ENCODE data around the gene SEC61G.

The SEC61G gene

GRCh38 chr7:54758702-54759592, at the start of gene SEC61G:
TSS of gene SEC61G (minus strand) at chr7:54759211. CDS start at chr7:54757588, 1,623 bp downstream.
- peak; percentile 98 for DNase-seq

DNA sequence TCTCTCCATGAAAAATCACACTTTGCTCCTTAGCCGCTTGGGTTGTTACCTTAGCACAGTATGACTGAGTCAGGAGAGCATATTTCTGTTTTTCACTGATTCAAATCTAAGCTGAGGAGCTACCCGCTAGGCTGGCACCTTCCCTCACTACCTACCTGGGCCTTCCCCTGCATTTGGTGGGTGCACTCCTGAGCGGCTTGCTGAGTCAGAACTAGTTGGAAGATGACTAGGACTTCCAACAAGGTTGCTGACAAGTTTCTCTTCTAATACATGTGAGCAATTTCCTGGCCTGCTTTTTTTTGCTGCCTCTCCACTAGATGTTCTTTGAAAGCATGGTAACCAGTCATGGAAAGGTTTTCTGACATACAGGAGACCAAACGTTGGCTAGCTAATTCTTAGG, 43.8 kb upstream of the SEC61G start:
- DNase-seq, result no peak

GRCh38 chr7:54802114-54802513, 43.1 kb upstream of the SEC61G start:
- no peak for DNase-seq

DNA sequence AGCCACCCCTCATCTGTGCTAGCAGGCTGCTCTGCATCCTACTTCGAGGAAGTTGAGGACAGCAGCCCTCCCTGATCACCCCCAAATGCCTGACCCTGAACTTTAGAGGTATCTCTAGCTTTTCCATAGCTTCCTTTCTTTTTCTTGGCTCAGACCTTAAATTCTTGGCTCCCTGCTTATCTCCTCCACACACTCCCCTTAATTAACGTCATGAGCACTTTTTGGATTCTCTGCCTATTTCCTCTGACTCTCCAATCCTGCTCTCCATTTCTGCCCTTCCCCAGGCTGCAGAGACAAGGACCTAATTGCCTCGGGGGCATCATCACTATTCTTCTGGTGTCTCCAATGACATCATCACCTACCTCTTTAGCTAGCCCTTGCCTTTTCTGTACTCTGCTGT, 40.8 kb upstream of the SEC61G start:
- DNase-seq, result no peak

- DNase-seq, result no peak
Measured at GRCh38 chr7:54798530-54798929, 39.5 kb upstream of the SEC61G start.

- no peak for DNase-seq
Measured at GRCh38 chr7:54796853-54797252, 37.8 kb upstream of the SEC61G start.

DNA sequence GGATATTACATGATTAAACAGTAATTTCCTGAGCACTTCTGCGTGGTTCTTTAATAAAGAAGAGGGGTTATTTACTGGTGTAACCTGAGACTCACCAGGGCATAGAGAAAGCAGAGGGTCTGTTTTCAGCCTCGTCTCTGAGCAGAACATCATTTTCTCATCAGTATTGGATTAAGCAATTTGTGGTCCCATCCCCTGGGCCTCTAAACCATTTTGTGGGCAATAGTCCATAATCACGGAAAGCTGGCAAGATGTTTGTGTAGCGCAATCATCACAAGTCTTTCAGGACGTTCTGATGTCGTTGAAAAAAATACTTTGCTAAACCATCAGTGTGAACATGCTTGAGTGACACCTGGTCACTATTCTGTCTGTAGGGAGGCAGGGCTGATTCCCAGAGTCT, 37.1 kb upstream of the SEC61G start:
- no peak for DNase-seq

DNA sequence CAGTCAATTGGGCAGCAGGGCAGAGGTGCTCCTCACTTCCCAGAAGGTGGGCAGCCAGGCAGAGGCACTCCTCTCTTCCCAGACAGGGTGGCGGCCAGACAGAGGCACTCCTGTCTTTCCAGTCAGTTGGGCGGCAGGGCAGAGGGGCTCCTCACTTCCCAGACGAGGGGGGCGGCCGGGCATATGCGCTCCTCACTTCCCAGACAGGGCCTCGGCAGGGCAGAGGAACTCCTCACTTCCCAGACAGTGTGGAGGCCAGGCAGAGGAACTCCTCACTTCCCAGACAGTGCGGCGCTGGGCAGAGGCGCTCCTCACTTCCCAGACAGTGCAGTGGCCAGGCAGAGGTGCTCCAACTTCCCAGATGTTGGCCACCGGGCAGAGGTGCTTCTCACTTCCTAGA, 33.4 kb upstream of the SEC61G start:
- DNase-seq, result no peak

- DNase-seq, result no peak
Measured at GRCh38 chr7:54788664-54789063, 29.7 kb upstream of the SEC61G start.

DNA sequence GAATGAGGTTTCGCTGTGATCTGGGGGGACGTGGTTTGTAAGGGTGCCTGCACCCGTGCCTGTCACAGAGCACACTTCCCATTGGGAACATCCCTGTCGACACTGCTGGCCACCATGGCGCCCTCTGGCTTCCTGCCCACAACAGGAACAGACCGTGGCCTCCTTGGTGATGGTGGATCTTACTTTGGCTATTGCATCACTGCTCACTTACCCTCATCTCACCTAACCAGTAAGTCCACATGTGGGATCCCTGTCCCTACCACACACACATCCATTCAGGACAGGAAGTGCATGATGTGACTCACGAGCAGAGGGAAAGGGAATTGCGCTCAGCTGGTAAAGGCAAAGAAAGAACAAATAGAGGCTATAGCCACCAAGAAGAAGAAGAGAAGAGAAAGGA, 26.2 kb upstream of the SEC61G start:
- DNase-seq, result no peak

DNA sequence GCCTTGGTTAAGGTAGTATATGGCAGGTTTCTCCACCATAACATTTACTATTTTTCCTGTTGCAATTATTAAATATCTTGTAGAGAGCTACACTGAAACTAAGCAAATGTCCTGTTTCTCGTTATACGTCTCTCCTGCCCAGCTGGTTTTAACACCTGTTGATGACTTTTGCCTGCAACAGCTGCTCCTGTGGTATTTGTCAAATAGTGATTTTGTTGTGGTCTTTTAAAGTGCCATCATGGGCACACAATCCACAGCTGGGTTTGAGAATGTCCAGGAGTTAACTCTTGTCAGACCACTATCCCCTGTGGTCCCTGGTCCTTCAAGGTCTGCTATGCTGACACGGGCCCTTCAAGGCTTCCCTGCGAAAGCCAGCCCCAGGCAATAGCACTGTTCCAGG, 24.9 kb upstream of the SEC61G start:
- DNase-seq, result no peak

GRCh38 chr7:54782829-54783228, 23.8 kb upstream of the SEC61G start:
- DNase-seq, result no peak

DNA sequence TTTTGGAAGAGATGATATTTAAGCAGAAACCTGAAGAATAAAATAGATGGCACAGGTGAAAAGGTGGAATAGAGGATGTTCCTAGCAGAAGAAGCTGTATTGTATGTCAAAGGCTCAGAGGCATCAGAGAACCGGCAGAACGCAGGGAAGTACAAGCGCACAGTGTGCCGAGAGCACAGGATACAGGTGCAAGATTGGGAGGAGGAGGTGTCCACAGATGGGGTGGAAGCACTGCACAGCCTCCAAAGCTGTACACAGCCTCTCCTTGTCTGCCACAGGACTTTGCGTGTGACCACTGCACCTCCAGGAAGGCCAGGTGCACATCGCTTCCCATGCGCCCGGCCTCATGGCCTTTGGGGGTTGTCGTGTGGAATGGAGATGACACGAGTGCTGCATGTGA, 23.3 kb upstream of the SEC61G start:
- DNase-seq, result no peak

GRCh38 chr7:54781134-54781920, 22.3 kb upstream of the SEC61G start:
- no peak for DNase-seq

GRCh38 chr7:54780490-54780889, 21.5 kb upstream of the SEC61G start:
- no peak for DNase-seq

DNA sequence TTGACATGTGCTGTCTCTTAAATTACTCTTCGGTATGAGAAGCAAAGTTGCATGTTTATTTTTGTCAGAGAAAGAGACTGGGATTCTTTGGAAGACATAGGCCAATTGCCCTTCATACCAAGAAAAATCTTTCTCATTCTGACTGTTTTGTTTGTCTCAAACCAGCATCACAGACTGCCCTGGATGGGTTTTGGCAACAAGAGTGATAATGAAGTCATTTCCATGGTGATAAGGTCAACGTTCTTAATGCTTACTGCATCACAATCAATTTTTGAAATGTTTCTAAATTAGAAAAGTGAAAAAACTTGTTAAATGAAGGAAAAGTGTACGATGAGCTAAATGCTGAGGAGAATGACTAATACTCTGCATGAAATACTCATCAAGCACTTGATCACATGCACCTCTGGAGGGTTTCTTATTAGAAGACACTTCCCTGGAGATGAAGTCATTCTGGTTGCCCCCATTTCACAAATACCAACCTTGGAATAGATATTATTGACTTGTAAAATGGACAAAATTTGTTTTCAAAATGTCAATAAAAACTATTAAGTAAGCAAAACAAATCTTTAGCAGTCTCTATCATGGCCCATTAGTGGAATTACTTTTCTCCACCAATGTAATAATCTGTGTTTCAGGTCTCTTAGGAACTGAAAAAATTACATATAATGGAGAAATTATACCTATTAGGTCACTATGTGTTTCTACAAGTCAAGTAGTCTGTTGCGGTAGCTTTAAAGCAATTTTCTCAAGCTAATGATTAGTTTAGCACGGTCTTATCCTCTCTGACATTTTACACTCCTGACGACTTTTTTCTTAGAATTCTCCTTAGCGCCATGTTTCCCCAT, 19.9 kb upstream of the SEC61G start:
- no peak for DNase-seq

DNA sequence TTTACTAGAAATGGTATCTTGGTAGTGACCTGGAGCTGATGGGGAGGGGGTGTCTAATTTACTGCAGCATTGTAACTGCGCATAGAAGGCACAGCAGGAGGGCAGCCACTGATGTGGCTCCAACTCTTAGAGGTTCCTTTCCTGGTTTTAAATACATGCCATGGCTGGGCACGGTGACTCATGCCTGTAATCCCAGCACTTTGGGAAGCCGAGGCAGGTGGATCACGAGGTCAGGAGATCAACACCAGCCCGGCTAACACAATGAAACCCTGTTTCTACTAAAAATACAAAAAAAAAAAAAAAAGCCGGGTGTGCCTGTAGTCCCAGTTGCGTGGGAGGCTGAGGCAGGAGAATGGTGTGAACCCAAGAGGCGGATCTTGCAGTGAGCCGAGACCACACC, 19.2 kb upstream of the SEC61G start:
- no peak for DNase-seq

- DNase-seq, result no peak
Measured at GRCh38 chr7:54774785-54775740, 16.1 kb upstream of the SEC61G start.

GRCh38 chr7:54773472-54774399, 14.7 kb upstream of the SEC61G start:
- peak; percentile 87 for DNase-seq

DNA sequence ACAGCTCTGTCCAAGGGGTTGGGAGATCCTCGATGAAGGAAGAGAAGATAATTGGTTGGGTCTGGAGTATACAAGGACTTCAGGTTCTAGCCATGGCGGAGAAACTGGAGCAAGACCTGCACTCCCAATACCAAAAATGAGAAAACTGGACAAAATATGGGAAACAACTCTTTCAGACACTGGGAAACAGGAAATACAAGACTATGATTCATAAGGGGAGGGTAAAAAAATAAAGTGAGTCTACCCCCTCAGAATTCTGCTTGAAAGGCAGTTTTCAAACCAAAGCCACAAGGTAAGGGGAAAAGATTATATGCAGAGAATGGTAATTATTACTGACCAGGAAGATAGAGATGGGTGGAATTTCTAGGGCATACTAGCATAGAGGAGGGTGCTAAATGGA, 10.2 kb upstream of the SEC61G start:
- no peak for DNase-seq

- DNase-seq, result no peak
Measured at GRCh38 chr7:54764861-54765260, 5.8 kb upstream of the SEC61G start.

All from activated effector memory CD4-positive, alpha-beta T cell treated with anti-CD3 and anti-CD28 coated beads, Interleukin-2, amount 50 U/mL, for 16 hours (primary cell).